ENCODE measurements around the gene VAMP5. TPM values are rescaled to one million over a fixed set of nuclear protein-coding genes. Genes with fewer than 3 reads are reported as not detected.

The VAMP5 gene
- total RNA-seq, 1 donor from 2014 or later: 1.5 TPM

GRCh38 chr2:85631316-85631715 is 47.1 kb downstream of the VAMP5 start:
- Mint-ChIP-seq H3K4me1 (no peaks in the 10 kb centered on the region), H3K4me3 (no peak overlapping the region), H3K36me3 (ENCODE audit: low read depth) (peaks cover 14% of the 10 kb centered on the region), H3K9me3 (no peaks in the 10 kb centered on the region), H3K27ac (ENCODE audit: unreplicated experiment) (no peak overlapping the region), H3K27me3 (ENCODE audit: low read depth) (no peaks in the 10 kb centered on the region)
- TF ChIP-seq, protein P1, sequence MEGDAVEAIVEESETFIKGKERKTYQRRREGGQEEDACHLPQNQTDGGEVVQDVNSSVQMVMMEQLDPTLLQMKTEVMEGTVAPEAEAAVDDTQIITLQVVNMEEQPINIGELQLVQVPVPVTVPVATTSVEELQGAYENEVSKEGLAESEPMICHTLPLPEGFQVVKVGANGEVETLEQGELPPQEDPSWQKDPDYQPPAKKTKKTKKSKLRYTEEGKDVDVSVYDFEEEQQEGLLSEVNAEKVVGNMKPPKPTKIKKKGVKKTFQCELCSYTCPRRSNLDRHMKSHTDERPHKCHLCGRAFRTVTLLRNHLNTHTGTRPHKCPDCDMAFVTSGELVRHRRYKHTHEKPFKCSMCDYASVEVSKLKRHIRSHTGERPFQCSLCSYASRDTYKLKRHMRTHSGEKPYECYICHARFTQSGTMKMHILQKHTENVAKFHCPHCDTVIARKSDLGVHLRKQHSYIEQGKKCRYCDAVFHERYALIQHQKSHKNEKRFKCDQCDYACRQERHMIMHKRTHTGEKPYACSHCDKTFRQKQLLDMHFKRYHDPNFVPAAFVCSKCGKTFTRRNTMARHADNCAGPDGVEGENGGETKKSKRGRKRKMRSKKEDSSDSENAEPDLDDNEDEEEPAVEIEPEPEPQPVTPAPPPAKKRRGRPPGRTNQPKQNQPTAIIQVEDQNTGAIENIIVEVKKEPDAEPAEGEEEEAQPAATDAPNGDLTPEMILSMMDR (conservative IDR thresholded peaks at IDR 0.05): no peak
- no peak for DNase-seq (ENCODE audit: low read depth, low spot score)

DNA sequence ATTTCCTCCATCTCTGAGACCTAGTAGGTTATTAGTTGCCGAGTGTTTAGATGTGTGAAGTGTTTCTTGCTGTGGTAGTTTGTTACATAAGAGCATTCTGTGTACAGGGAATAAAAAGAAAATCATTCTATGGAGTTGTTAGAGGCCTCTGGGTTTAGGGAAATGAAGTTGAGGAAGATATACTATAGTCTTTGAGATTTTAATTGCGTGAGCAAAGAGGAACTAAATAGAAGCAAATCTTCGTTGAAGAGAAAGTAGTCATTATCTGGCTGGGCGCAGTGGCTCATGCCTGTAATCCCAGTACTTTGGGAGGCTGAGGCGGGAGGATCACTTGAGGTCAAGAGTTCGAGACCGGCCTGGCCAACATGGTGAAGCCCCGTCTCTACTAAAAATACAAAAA is 50.8 kb downstream of the VAMP5 start:
- Mint-ChIP-seq H3K36me3 (ENCODE audit: low read depth) (peaks cover 17% of the 10 kb centered on the region), H3K4me3 (no peak overlapping the region), H3K27me3 (ENCODE audit: low read depth) (no peaks in the 10 kb centered on the region), H3K4me1 (no peaks in the 10 kb centered on the region), H3K27ac (ENCODE audit: unreplicated experiment) (no peak overlapping the region), H3K9me3 (no peaks in the 10 kb centered on the region)
- TF ChIP-seq, protein P1 (conservative IDR thresholded peaks at IDR 0.05): no peak
- DNase-seq (ENCODE audit: low read depth, low spot score): no peak

DNA sequence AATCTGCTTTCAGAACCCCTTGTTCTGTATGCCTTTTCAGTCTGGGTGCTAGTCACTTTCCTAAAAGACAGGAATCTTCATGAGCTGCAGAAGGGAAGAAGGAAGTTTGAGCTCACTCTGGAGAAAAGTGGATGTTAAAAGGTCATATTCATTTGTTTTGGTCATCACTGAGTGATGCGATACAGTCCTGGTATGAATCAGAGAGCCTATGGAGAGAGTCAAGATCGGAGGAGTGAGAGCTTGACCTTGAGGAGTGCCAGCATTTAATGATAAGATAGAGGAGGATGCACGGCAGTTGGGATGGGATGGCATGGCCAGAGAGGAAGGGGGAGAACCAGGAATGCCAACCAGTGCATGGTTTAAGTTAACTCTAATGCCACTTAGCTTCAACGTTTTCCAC is 51.4 kb downstream of the VAMP5 start:
- DNase-seq (ENCODE audit: low read depth, low spot score): no peak
- TF ChIP-seq, protein P1 (conservative IDR thresholded peaks at IDR 0.05): no peak
- H3K36me3 Mint-ChIP-seq (ENCODE audit: low read depth): peaks cover 17% of the 10 kb centered on the region
- H3K4me1 Mint-ChIP-seq: no peaks in the 10 kb centered on the region
- H3K27me3 Mint-ChIP-seq (ENCODE audit: low read depth): no peaks in the 10 kb centered on the region
- no peak overlapping the region for H3K4me3 Mint-ChIP-seq
- no peaks in the 10 kb centered on the region for H3K9me3 Mint-ChIP-seq
- no peak overlapping the region for H3K27ac Mint-ChIP-seq (ENCODE audit: unreplicated experiment)

DNA sequence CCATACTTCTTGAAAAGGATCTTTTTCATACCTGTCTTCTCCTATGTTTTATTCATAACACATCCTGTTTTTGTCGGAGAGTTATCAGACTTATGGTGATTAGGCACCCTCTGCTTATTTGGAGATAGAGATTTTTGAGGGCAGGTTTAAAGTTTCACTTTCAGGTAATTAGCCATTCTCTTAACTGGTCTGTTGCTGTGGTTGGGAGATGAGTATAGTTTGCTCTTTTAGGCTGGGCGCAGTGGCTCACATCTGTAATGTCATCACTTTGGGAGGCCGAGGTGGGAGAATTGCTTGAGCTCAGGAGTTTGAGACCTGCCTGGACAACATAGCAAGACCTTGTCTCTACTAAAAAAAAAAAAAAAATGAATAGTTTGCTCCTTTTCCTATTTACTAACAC is 58.5 kb downstream of the VAMP5 start:
- Mint-ChIP-seq H3K9me3 (no peaks in the 10 kb centered on the region), H3K36me3 (ENCODE audit: low read depth) (peaks cover 16% of the 10 kb centered on the region)

More for the DNA sequence above, 58.5 kb downstream of the VAMP5 start:
- Mint-ChIP-seq H3K4me3 (no peak overlapping the region), H3K27me3 (ENCODE audit: low read depth) (no peaks in the 10 kb centered on the region), H3K4me1 (no peaks in the 10 kb centered on the region), H3K27ac (ENCODE audit: unreplicated experiment) (no peak overlapping the region)
- TF ChIP-seq, protein P1 (conservative IDR thresholded peaks at IDR 0.05): no peak
- no peak for DNase-seq (ENCODE audit: low read depth, low spot score)

Other genes starting within 250 kb of the VAMP5 start
- gene RETSAT, start 229.9 kb upstream of the VAMP5 start, total RNA-seq: 25.2 and 26.0 TPM in 2 replicates
- 25.9 and 26.5 TPM in 2 replicates for gene ELMOD3, start 229.7 kb upstream of the VAMP5 start, total RNA-seq
- gene CAPG, start 174.1 kb upstream of the VAMP5 start, total RNA-seq: 24.3 and 32.6 TPM in 2 replicates
- gene SH2D6, start 165.7 kb upstream of the VAMP5 start, total RNA-seq: 0.34 and 1.2 TPM in 2 replicates
- gene MAT2A, start 45.3 kb upstream of the VAMP5 start, total RNA-seq: 404 and 405 TPM in 2 replicates
- 43.4 and 43.7 TPM in 2 replicates for gene GGCX, start 22.9 kb upstream of the VAMP5 start, total RNA-seq
- 1.1 and 2.1 TPM in 2 replicates for gene VAMP8, start 6.8 kb upstream of the VAMP5 start, total RNA-seq
- 67.9 and 75.8 TPM in 2 replicates for gene RNF181, start 11.3 kb downstream of the VAMP5 start, total RNA-seq
- gene TMEM150A, start 18.3 kb downstream of the VAMP5 start, total RNA-seq: 20.9 and 22.2 TPM in 2 replicates
- 50.4 and 53.7 TPM in 2 replicates for gene C2orf68, start 27.6 kb downstream of the VAMP5 start, total RNA-seq
- 93.3 and 98.3 TPM in 2 replicates for gene USP39, start 31.8 kb downstream of the VAMP5 start, total RNA-seq
- gene SFTPB, start 83.8 kb downstream of the VAMP5 start, total RNA-seq: not detected in 2 replicates
- not detected in 2 replicates for gene GNLY, start 109.9 kb downstream of the VAMP5 start, total RNA-seq
- gene ATOH8, start 169.6 kb downstream of the VAMP5 start, total RNA-seq: 6.9 and 7.7 TPM in 2 replicates